ENCODE data around the gene MAP4.
"Not testable (repeated sequence)": the region's sequence is repeated elsewhere in the genome, so short reads cannot be mapped to it uniquely, and the experiment has no call there.

The MAP4 gene

DNA sequence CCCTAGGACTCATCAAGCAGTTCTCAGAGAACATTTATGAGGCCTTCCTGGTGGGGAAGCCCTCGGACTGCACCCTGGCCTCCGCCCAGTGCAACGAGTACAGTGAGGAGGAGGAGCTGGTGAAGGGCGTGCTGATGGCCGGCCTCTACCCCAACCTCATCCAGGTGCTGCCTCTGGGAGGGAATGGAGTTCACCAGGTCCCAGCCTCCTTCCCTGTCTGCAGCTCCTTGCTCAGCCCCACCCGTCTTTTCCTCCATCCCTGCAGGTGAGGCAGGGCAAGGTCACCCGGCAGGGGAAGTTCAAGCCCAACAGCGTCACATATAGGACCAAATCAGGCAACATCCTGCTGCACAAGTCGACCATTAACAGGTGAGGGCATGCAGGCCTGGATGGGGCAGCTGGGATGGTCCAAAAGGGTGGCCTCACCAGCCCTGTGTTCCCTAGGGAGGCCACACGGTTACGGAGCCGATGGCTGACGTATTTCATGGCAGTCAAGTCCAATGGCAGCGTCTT lies 167.0 kb downstream of the MAP4 start:
- Histone ChIP-seq H3K27ac (ENCODE audit: low read depth, low read length) (no peak overlapping the region), H3K4me1 (ENCODE audit: insufficient read depth, low read length) (no peaks in the 10 kb centered on the region), H3K27me3 (ENCODE audit: control insufficient read depth in 1 of 2, insufficient read depth in 2 of 2, low read length in 2 of 2) (no peaks in the 10 kb centered on the region), H3K9me3 (ENCODE audit: low read length) (no peaks in the 10 kb centered on the region), H3K36me3 (ENCODE audit: insufficient read depth, low read length) (peaks cover 88% of the 10 kb centered on the region), H3K4me3 (ENCODE audit: low read depth in 1 of 2, low read length in 2 of 2) (no peak overlapping the region), H3K9ac (ENCODE audit: low read length) (no peak overlapping the region)

DNA sequence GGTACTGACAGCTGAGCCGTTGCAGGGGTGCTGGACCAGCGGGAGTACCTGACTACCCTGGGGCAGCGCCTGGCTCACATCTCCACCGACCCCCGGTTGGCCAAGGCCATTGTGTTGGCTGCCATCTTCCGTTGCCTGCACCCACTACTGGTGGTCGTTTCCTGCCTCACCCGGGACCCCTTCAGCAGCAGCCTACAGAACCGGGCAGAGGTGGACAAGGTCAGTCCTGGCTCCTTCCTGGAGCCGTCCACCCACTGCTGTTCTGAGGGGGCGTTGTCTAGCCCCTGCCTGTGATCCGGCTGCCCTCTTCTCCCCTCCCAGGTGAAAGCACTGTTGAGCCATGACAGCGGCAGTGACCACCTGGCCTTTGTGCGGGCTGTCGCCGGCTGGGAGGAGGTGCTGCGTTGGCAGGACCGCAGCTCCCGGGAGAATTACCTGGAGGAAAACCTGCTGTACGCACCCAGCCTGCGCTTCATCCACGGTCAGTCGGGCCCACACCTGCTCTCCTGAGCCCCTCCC lies 167.6 kb downstream of the MAP4 start:
- Histone ChIP-seq H3K4me1 (ENCODE audit: insufficient read depth, low read length) (no peaks in the 10 kb centered on the region), H3K4me3 (ENCODE audit: low read depth in 1 of 2, low read length in 2 of 2) (no peak overlapping the region), H3K9ac (ENCODE audit: low read length) (no peak overlapping the region), H3K27ac (ENCODE audit: low read depth, low read length) (no peak overlapping the region), H3K36me3 (ENCODE audit: insufficient read depth, low read length) (peaks cover 88% of the 10 kb centered on the region), H3K9me3 (ENCODE audit: low read length) (no peaks in the 10 kb centered on the region), H3K27me3 (ENCODE audit: control insufficient read depth in 1 of 2, insufficient read depth in 2 of 2, low read length in 2 of 2) (no peaks in the 10 kb centered on the region)

DNA sequence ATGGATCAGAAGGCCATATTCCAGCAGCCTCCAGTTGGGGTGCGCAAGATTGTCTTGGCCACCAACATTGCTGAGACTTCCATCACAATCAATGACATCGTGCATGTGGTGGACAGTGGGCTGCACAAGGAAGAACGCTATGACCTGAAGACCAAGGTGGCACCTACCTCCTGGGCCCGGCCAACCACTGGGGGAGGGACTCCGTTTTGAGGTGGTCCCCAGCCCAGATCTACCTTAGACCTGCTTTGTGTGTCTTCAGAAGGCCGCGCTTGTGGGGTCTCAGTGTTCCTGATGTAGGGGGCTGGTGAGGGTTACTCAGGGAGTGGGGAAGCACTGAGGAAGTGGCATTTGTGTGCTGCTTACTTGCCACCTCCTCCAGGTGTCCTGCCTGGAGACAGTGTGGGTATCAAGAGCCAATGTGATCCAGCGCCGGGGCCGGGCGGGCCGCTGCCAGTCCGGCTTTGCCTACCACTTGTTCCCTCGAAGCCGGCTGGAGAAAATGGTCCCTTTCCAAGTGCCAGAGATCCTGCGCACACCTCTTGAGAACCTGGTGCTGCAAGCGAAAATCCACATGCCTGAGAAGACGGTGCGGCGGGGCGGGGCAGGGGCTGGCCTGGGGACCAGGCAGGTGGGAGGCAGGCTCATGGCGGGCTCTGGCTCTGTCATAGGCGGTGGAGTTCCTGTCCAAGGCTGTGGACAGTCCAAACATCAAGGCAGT lies 168.3 kb downstream of the MAP4 start:
- no peak overlapping the region for H3K27ac ChIP-seq (ENCODE audit: low read depth, low read length)
- no peaks in the 10 kb centered on the region for H3K9me3 ChIP-seq (ENCODE audit: low read length)
- no peaks in the 10 kb centered on the region for H3K4me1 ChIP-seq (ENCODE audit: insufficient read depth, low read length)
- H3K9ac ChIP-seq (ENCODE audit: low read length) = no peak overlapping the region
- H3K27me3 ChIP-seq (ENCODE audit: control insufficient read depth in 1 of 2, insufficient read depth in 2 of 2, low read length in 2 of 2) = no peaks in the 10 kb centered on the region
- H3K4me3 ChIP-seq (ENCODE audit: low read depth in 1 of 2, low read length in 2 of 2) = no peak overlapping the region
- H3K36me3 ChIP-seq (ENCODE audit: insufficient read depth, low read length) = peaks cover 92% of the 10 kb centered on the region

DNA sequence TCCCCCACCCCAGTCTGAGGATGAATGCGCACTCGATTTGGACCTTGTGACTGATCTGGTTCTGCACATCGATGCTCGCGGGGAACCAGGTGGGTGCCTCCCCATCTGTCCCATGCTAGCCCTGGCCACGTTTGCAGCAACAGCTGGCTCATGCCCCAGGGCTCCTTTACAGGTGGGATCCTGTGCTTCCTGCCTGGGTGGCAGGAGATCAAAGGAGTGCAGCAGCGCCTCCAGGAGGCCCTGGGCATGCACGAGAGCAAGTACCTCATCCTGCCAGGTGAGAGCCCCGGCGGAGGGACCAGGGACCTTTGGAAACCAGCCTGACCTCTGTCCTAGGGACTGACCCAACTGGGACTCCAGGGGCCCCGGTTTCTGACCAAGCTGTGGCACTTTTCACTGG lies 169.0 kb downstream of the MAP4 start:
- H3K9me3 ChIP-seq (ENCODE audit: low read length) = no peaks in the 10 kb centered on the region
- H3K36me3 ChIP-seq (ENCODE audit: insufficient read depth, low read length) = peaks cover 96% of the 10 kb centered on the region
- no peak overlapping the region for H3K9ac ChIP-seq (ENCODE audit: low read length)
- H3K4me3 ChIP-seq (ENCODE audit: low read depth in 1 of 2, low read length in 2 of 2) = no peak overlapping the region
- no peaks in the 10 kb centered on the region for H3K4me1 ChIP-seq (ENCODE audit: insufficient read depth, low read length)
- no peaks in the 10 kb centered on the region for H3K27me3 ChIP-seq (ENCODE audit: control insufficient read depth in 1 of 2, insufficient read depth in 2 of 2, low read length in 2 of 2)
- no peak overlapping the region for H3K27ac ChIP-seq (ENCODE audit: low read depth, low read length)

DNA sequence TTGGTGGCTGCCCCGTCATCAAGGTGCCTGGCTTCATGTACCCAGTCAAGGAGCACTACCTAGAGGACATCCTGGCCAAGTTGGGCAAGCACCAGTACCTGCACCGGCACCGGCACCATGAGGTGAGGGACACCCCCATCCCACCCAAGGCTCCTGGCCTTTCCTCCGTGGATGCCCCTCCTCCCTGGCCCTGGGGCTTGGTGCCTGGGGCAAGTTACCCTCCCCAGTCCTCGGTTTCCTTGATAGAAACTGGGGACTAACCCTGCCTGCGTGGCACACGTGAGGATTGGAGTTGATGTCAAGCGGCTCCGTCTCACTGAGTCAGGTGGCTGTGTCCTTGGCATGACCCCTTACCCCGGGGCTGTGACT lies 169.4 kb downstream of the MAP4 start:
- Histone ChIP-seq H3K9ac (ENCODE audit: low read length) (no peak overlapping the region), H3K4me1 (ENCODE audit: insufficient read depth, low read length) (no peaks in the 10 kb centered on the region), H3K36me3 (ENCODE audit: insufficient read depth, low read length) (peaks cover 96% of the 10 kb centered on the region), H3K27ac (ENCODE audit: low read depth, low read length) (no peak overlapping the region), H3K27me3 (ENCODE audit: control insufficient read depth in 1 of 2, insufficient read depth in 2 of 2, low read length in 2 of 2) (no peaks in the 10 kb centered on the region), H3K9me3 (ENCODE audit: low read length) (no peaks in the 10 kb centered on the region), H3K4me3 (ENCODE audit: low read depth in 1 of 2, low read length in 2 of 2) (no peak overlapping the region)

DNA sequence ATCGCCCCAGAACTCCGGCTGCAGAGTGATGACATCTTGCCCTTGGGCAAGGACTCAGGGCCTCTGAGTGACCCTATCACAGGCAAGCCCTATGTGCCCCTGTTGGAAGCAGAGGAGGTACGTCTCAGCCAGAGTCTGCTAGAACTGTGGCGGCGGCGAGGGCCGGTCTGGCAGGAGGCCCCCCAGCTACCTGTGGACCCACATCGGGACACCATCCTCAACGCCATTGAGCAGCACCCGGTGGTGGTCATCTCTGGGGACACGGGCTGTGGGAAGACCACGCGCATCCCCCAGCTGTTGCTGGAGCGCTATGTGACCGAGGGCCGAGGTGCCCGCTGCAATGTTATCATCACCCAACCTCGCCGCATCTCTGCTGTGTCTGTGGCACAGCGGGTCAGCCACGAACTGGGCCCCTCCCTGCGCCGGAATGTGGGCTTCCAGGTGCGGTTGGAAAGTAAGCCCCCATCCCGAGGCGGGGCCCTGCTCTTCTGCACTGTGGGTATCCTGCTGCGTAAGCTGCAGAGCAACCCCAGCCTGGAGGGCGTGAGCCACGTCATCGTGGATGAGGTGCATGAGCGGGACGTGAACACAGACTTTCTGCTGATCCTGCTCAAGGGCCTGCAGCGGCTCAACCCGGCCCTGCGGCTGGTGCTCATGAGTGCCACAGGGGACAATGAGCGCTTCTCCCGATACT lies 169.9 kb downstream of the MAP4 start:
- H3K27me3 ChIP-seq (ENCODE audit: control insufficient read depth in 1 of 2, insufficient read depth in 2 of 2, low read length in 2 of 2) = no peaks in the 10 kb centered on the region
- no peaks in the 10 kb centered on the region for H3K9me3 ChIP-seq (ENCODE audit: low read length)
- H3K4me1 ChIP-seq (ENCODE audit: insufficient read depth, low read length) = no peaks in the 10 kb centered on the region
- no peak overlapping the region for H3K4me3 ChIP-seq (ENCODE audit: low read depth in 1 of 2, low read length in 2 of 2)
- peaks cover 96% of the 10 kb centered on the region for H3K36me3 ChIP-seq (ENCODE audit: insufficient read depth, low read length)
- H3K9ac ChIP-seq (ENCODE audit: low read length) = no peak overlapping the region
- no peak overlapping the region for H3K27ac ChIP-seq (ENCODE audit: low read depth, low read length)

GRCh38 chr3:47841786-47842349 lies 174.3 kb downstream of the MAP4 start:
- Histone ChIP-seq H3K27ac (ENCODE audit: low read depth, low read length) (no peak overlapping the region), H3K4me3 (ENCODE audit: low read depth in 1 of 2, low read length in 2 of 2) (no peak overlapping the region), H3K27me3 (ENCODE audit: control insufficient read depth in 1 of 2, insufficient read depth in 2 of 2, low read length in 2 of 2) (no peaks in the 10 kb centered on the region), H3K36me3 (ENCODE audit: insufficient read depth, low read length) (peaks cover 84% of the 10 kb centered on the region), H3K9me3 (ENCODE audit: low read length) (no peaks in the 10 kb centered on the region), H3K9ac (ENCODE audit: low read length) (no peak overlapping the region), H3K4me1 (ENCODE audit: insufficient read depth, low read length) (no peaks in the 10 kb centered on the region)

- Histone ChIP-seq H3K9ac (ENCODE audit: low read length) (no peak overlapping the region), H3K4me3 (ENCODE audit: low read depth in 1 of 2, low read length in 2 of 2) (no peak overlapping the region), H3K27me3 (ENCODE audit: control insufficient read depth in 1 of 2, insufficient read depth in 2 of 2, low read length in 2 of 2) (no peaks in the 10 kb centered on the region), H3K4me1 (ENCODE audit: insufficient read depth, low read length) (no peaks in the 10 kb centered on the region), H3K27ac (ENCODE audit: low read depth, low read length) (no peak overlapping the region), H3K36me3 (ENCODE audit: insufficient read depth, low read length) (peaks cover 64% of the 10 kb centered on the region), H3K9me3 (ENCODE audit: low read length) (no peaks in the 10 kb centered on the region)
These were observed 177.7 kb downstream of the MAP4 start for GRCh38 chr3:47838503-47838902.

DNA sequence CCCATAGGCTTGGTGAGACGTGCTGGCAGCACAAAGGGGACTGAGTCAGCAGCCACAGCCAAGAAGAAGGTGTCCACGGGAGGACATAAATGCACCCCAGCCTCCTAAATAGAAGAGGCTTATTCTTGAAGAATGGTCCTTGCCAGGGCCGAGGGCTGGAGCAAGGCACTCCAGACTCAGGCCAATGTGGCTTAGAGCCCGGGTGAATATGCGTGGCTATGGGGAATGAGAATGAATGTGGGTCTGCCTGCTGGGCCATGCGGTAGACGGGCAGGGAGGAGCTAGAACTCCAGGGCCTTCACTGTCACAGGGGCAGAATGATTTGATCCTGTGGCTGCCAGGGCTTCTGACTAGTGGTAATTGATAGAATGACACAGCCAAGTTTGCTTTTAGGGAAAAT lies 179.2 kb downstream of the MAP4 start:
- H3K27ac ChIP-seq (ENCODE audit: low read depth, low read length) = no peak overlapping the region
- no peak overlapping the region for H3K9ac ChIP-seq (ENCODE audit: low read length)
- no peaks in the 10 kb centered on the region for H3K9me3 ChIP-seq (ENCODE audit: low read length)
- no peaks in the 10 kb centered on the region for H3K4me1 ChIP-seq (ENCODE audit: insufficient read depth, low read length)
- H3K27me3 ChIP-seq (ENCODE audit: control insufficient read depth in 1 of 2, insufficient read depth in 2 of 2, low read length in 2 of 2) = no peaks in the 10 kb centered on the region
- no peak overlapping the region for H3K4me3 ChIP-seq (ENCODE audit: low read depth in 1 of 2, low read length in 2 of 2)
- H3K36me3 ChIP-seq (ENCODE audit: insufficient read depth, low read length) = peaks cover 54% of the 10 kb centered on the region

DNA sequence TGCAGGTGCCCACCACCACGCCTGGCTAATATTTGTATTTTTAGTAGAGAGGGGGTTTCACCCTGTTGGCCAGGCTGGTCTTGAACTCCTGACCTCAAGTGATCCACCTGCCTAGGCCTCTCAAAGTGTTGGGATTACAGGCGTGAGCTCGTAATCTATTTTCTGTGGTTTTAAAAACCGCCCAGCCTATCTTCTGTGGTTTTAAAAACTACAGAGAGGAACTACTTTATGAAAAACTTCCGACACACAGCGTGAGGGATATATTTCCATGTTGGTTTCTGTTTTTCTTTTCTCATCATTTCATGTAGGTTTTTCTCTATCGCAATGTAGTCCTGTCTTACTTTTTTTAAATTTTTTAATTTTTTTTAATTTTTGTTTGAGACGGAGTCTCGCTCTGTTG lies 186.7 kb downstream of the MAP4 start:
- H3K9me3 ChIP-seq (ENCODE audit: low read length); H3K4me3 ChIP-seq (ENCODE audit: low read depth in 1 of 2, low read length in 2 of 2); H3K27ac ChIP-seq (ENCODE audit: low read depth, low read length); H3K9ac ChIP-seq (ENCODE audit: low read length); H3K27me3 ChIP-seq (ENCODE audit: control insufficient read depth in 1 of 2, insufficient read depth in 2 of 2, low read length in 2 of 2): not testable (repeated sequence)
- Histone ChIP-seq H3K36me3 (ENCODE audit: insufficient read depth, low read length) (peaks cover 39% of the 10 kb centered on the region), H3K4me1 (ENCODE audit: insufficient read depth, low read length) (peaks cover 14% of the 10 kb centered on the region)

DNA sequence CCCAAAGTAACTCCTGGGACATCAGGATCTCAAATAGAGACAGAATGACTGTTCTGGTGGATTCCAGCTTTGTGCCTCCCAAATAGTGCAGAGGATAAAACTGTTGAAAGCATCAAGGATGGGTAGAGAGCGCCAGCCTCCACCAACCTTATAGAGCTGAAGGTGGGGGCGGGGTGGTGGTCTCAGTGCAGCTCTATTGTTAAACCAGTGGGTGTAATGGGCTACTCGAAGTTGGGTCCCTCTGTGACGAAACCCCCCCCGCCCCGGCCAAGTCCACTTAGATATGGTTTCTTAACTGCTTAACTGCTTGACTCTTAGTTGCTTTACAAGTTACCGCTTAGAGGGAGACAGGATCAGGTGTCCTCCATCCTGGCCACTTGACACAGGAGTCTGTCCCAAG lies 190.6 kb downstream of the MAP4 start:
- peaks cover 27% of the 10 kb centered on the region for H3K36me3 ChIP-seq (ENCODE audit: insufficient read depth, low read length)
- peak overlapping the region; percentile 83 for H3K9ac ChIP-seq (ENCODE audit: low read length)
- no peaks in the 10 kb centered on the region for H3K9me3 ChIP-seq (ENCODE audit: low read length)
- H3K27me3 ChIP-seq (ENCODE audit: control insufficient read depth in 1 of 2, insufficient read depth in 2 of 2, low read length in 2 of 2) = no peaks in the 10 kb centered on the region
- H3K4me3 ChIP-seq (ENCODE audit: low read depth in 1 of 2, low read length in 2 of 2) = peak overlapping the region; percentile 86 to 87
- H3K4me1 ChIP-seq (ENCODE audit: insufficient read depth, low read length) = peaks cover 19% of the 10 kb centered on the region
- peak overlapping the region; percentile 77 for H3K27ac ChIP-seq (ENCODE audit: low read depth, low read length)

Data from muscle layer of colon (tissue), 2 donors.